NCI-H128 (cell line): ENCODE results near the gene GPR155.
"Not testable (repeated sequence)": the region's sequence is repeated elsewhere in the genome, so short reads cannot be mapped to it uniquely, and the experiment has no call there.

Source experiments
- DNase-seq: peaks from one replicate; lab custom pipeline; 2025; ENCODE audit not compliant: unreplicated experiment; lab: John Stamatoyannopoulos, UW

Gene GPR155

GRCh38 chr2:174439323-174439722, 47.5 kb downstream of the GPR155 start:
- no peak for DNase-seq

- DNase-seq, result no peak
These were observed 48.5 kb downstream of the GPR155 start for GRCh38 chr2:174438146-174438886.

DNA sequence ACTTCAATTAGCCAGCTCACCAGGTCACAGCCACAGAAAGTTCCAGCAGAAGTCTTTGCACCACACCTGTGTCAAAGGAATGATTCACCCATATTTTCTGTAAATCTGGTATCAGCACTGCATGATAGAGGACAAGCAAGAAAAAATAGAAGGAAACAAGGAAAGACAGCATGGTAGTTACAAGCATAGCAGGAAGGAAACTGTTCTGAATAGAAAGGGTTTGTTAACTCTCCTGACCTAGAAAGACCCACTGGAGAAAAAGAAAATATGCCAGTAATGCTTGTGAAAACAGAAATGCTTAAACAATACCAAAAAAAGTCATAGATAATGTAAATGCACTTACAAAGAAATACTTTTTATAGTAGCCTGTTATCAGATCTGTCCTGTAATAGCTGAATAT, 50.5 kb downstream of the GPR155 start:
- DNase-seq, result no peak

GRCh38 chr2:174431902-174432301, 54.9 kb downstream of the GPR155 start:
- no peak for DNase-seq

DNA sequence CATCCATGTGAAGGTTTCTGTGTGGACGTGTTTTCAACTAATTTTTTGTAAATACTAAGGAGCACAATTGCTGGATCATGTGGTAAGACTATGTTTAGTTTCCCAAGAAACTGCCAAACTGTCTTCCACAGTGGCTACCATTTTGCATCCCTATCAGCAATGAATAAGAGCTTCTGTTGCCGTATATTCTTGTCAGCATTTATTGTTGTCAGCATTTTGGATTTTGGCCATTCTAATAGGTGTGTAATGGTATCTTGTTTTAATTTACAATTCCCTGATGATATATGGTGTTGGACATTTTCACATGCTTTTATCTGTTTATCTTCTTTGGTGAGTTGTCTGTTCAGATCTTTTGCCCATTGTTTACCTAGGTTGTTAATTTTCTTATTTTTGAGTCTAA, 56.8 kb downstream of the GPR155 start:
- DNase-seq, result no peak

GRCh38 chr2:174428214-174428613, 58.6 kb downstream of the GPR155 start:
- DNase-seq, result no peak

DNA sequence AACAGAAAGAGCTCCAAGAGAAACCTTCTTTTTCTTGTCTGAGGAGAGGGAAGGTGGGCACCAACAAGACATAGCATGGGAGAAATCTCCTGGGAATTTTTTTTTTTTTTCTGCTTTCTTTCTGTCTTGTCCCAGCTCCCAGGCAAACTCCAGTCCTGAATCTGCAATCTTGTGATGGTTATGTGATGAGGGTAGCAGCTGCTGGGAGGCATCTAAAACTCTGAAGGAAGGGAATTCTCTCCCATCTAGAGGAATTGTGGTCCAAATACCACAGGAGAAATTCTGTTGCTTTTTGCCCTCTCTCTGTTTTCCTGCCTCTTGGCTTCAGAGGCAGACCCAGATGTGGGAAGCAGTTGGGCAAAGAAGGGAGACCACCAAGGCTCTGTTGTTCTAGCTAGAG, 74.6 kb downstream of the GPR155 start:
- no peak for DNase-seq

DNA sequence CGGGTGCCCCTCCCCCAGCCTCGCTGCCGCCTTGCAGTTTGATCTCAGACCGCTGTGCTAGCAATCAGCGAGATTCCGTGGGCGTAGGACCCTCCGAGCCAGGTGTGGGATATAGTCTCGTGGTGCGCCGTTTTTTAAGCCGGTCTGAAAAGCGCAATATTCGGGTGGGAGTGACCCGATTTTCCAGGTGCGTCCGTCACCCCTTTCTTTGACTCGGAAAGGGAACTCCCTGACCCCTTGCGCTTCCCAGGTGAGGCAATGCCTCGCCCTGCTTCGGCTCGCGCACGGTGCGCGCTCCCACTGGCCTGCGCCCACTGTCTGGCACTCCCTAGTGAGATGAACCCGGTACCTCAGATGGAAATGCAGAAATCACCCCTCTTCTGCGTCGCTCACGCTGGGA, 76.8 kb downstream of the GPR155 start:
- DNase-seq, result not testable (repeated sequence)

- no peak for DNase-seq
These were observed 83.2 kb downstream of the GPR155 start for GRCh38 chr2:174403628-174404027.

DNA sequence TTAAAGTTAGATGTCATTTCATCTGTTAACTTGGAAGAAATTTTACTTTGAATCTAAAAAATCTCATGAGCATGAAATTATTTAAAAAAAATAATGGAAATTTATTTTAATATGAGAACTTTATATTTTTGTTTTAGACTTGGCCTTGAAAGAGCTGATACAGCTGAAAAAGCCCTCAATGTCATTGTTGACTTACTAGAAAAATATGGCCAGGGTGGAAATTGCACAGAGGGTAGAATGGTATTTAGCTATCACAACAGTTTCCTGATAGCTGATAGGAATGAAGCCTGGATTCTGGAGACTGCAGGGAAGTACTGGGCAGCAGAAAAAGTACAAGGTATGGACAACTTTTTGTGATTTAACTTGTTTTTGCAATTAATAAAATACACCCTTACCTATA, 86.0 kb downstream of the GPR155 start:
- DNase-seq, result no peak

- DNase-seq, result no peak
These were observed 87.7 kb downstream of the GPR155 start for GRCh38 chr2:174399171-174399570.

DNA sequence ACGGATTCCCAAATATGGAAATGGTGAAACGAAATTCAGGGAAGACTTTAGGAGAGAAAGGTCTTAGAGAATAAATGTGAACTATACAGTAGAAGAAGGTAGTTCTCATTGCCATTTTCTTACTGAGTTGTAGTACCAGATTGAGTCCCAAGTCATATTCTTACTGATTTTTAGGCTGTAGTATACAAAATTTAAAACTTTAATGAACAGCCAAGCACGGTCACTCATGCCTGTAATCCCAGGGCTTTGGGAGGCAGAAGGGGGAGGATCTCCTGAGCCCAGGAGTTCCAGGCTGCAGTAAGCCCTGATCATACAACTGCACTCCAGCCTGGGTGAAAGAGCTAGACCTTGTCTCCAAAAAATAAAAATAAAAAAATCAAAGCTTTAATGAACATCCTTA, 89.1 kb downstream of the GPR155 start:
- DNase-seq, result no peak

DNA sequence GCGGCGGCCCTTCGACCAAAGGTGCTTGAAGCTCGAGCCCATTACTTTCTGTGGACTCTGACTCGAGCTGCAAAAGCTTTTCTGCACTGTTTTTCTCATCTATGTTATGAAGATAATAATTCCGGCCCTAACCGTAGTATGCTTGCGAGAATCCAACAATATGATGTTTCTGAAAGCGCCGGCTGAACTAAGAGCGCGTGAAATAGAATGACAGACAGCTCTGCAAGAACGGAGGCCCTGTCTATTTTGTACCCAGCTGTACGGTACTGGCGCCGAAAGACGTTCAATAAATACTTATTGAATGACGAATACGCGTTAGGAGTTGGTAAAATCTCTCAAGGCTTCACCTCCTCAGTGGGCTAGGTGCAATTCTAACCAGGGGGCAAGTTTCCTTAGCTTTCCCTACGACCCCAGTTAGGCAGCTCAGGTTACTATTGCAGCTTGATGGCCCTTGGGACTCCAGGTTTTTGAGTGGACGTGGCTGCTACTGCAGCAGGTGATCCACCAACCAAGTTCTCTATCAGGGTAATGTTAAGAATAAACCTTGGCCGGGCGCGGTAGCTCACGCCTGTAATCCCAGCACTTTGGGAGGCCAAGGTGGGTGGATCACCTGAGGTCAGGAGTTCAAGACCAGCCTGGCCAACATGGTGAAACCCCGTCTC, 90.7 kb downstream of the GPR155 start:
- DNase-seq, result no peak

DNA sequence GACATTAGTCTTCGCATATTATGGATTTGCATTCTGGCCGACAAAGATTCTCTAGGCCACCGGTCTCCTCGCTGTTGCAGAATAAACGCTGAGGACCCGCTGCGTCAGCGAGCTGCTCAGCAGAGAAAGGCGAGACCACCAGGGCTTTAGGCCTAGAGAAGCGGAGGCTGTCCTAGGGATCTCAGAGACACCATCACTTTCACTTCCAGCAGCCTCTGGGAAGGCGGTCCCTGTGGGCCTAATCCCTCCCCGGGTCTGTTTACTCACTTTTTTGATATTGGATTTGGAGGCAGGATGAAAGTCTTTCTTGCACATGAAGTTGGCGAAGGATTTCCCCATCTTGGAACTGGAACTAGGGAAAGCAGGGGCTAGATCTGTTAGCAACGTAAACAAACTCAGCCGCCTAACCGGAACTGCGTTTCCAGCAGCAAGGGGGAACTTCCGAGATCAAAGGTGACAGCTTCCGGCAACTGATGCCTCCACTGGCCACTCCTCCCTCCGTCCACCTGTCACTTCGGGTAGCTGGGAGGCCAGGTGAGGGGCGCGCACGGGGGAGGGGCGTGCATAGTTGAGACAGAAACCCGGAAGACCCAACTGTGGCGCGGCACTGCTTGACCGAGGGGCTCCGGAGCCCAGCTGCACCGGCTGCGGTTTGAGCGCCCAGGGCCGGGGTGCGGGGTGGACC, 91.4 kb downstream of the GPR155 start, which contains the start of gene SCRN3:
TSS of gene SCRN3 (plus strand) at position 447 of the 685 bp plus-strand sequence. CDS start 2,554 bp downstream, outside the sequence.
- peak; percentile 46 for DNase-seq

DNA sequence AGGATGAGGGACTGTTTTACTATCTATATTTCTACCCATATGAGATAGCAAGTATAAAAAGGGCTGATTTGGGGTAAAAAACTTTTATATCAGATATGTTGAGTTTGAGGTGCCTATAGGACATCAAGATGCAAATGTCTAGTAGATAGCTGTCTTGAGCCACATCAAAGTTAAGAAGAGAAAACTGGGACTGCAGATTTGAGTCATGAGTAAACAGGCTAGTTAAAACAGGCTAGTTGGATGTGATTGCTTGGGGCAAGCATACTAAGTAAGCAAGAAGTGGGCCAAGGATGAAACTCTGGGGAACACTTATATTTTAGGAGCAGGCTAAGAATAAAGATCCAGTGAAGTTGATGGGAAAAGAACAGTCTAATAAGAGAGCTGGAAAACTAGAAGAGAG, 94.1 kb downstream of the GPR155 start:
- DNase-seq, result no peak

DNA sequence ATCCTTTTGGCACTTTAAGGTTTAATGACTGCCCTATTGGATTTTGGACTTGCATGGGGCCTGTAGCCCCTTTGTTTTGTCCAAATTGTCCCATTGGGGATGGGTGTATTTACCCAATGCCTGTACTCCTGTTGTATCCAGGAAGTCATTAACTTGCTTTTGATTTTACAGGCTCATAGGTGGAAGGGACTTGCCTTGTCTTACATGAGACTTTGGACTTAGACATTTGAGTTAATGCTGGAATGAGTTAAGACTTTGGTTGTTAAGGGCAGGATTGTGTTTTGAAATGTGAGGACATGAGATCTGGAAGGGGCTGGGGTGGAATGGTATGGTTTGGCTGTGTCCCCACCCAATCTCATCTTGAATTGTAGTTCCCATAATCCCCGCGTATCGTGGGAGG, 96.5 kb downstream of the GPR155 start:
- DNase-seq, result not testable (repeated sequence)

GRCh38 chr2:174389542-174389941, 97.3 kb downstream of the GPR155 start:
- DNase-seq, result no peak

DNA sequence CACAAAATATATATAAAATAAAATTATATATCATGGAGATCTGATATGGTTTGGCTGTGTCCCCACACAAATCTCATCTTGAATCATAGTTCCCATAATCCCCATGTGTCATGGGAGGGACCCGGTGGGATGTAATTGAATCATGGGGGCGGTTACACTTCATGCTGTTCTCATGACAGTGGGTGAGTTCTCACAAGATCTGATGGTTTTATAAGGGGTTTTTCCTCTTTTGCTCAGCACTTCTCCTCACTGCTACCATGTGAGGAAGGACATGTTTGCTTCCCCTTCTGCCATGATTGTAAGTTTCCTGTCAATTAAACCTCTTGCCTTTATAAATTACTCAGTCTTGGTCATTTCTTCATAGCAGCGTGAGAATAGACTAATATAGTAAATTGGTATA, 98.1 kb downstream of the GPR155 start:
- DNase-seq, result not testable (repeated sequence)

- no peak for DNase-seq
These were observed 101.6 kb downstream of the GPR155 start for GRCh38 chr2:174385201-174385600.

DNA sequence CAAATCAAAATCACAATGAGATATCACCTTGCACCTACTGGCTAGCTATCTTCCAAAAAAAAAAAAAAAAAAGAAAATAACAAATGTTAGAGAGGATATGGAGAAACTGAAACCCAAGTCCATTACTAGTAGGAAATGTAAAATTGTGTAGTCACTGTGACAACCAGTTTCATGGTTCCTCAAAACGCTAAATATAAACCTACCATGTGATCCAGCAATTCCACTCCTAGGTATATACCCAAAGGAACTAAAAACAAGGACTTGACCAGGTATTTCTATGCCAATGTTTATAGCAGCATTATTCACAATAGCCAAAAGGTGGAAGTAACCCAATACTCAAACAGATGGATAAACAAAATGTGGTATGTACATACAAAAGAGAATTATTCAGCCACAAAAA, 103.0 kb downstream of the GPR155 start:
- DNase-seq, result no peak
